ENCODE results near the gene DDX17.

DDX17 gene

GRCh38 chr22:38446018-38446601 lies 60.0 kb downstream of the DDX17 start:
- no peak for DNase-seq

- no peak for DNase-seq
Measured at GRCh38 chr22:38444783-38445182, 61.3 kb downstream of the DDX17 start.

GRCh38 chr22:38443628-38444521 lies 62.2 kb downstream of the DDX17 start:
- DNase-seq, result no peak

GRCh38 chr22:38442967-38443627 lies 63.0 kb downstream of the DDX17 start:
- no peak for DNase-seq

GRCh38 chr22:38441620-38442287 lies 64.4 kb downstream of the DDX17 start:
- no peak for DNase-seq

- no peak for DNase-seq
Measured at GRCh38 chr22:38440747-38441350, 65.3 kb downstream of the DDX17 start.

GRCh38 chr22:38437416-38437815 lies 68.7 kb downstream of the DDX17 start:
- DNase-seq, result no peak

- DNase-seq, result no peak
Measured at GRCh38 chr22:38436629-38437395, 69.3 kb downstream of the DDX17 start.

GRCh38 chr22:38435965-38436364 lies 70.1 kb downstream of the DDX17 start:
- no peak for DNase-seq

GRCh38 chr22:38435010-38435409 lies 71.1 kb downstream of the DDX17 start:
- no peak for DNase-seq

- no peak for DNase-seq
Measured at GRCh38 chr22:38433871-38434270, 72.2 kb downstream of the DDX17 start.
